C4-2B (cell line): Measurements from ENCODE around the gene RGS10.

Experiments
- CTCF ChIP-seq: fragments of 450-650 bp; conservative IDR thresholded peaks from 2 replicates; pipeline ENCODE4 v1.5.1; 2017; ENCODE audit warnings: mild to moderate bottlenecking
- ZFX ChIP-seq: fragments of 450-650 bp; IDR thresholded peaks from 2 replicates; pipeline ENCODE4 v1.6.1; 2017

GRCh38 chr10:119477444-119477843 is 65.1 kb downstream of the RGS10 start:
- TF ChIP-seq CTCF (no peak), ZFX (no peak)
